Cardiac fibroblast (primary cell): Measurements from ENCODE around the gene HSD11B1.

Source experiments
- DNase-seq, 2 donors: peaks; one replicate each; pipeline versions ENCODE4 v3.0.0 to v3.0.0-alpha.2; 2010; ENCODE audit warnings: low read depth in 2 of 2
- H3K4me3 ChIP-seq, 2 donors: replicated peaks in 1 of 2; 1 replicate in 1 of 2; 2 replicates in 1 of 2; pipeline ENCODE4 v1.5.1; 2011; ENCODE audit warnings: low read depth in 2 of 2, low read length in 2 of 2, mild to moderate bottlenecking in 2 of 2, moderate library complexity in 1 of 2
- TF ChIP-seq, protein P1 (sequence below): IDR thresholded peaks from one replicate; pipeline ENCODE4 v1.5.1; 2011; ENCODE audit warnings: low read depth, mild to moderate bottlenecking, low read length, inconsistent platforms

Gene HSD11B1

DNA sequence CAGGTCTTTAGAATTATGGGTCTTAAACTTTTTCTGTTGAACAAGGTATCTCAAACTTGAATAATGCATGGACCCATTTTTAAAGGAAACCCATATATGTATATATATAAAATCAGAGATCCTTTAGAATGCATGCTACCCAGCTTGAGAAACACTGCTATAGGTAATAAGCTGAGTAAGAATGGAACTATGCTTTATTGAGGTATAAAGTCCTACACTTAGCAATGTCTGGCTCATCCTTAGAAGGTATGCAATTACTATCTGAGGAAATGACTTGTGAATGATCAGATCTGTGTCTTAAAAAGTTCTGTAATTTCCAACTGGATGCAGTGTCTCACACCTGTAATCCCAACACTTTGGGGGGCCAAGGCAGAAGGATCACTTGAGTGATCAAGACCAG lies 62.5 kb downstream of the HSD11B1 start:
- TF ChIP-seq, protein P1, sequence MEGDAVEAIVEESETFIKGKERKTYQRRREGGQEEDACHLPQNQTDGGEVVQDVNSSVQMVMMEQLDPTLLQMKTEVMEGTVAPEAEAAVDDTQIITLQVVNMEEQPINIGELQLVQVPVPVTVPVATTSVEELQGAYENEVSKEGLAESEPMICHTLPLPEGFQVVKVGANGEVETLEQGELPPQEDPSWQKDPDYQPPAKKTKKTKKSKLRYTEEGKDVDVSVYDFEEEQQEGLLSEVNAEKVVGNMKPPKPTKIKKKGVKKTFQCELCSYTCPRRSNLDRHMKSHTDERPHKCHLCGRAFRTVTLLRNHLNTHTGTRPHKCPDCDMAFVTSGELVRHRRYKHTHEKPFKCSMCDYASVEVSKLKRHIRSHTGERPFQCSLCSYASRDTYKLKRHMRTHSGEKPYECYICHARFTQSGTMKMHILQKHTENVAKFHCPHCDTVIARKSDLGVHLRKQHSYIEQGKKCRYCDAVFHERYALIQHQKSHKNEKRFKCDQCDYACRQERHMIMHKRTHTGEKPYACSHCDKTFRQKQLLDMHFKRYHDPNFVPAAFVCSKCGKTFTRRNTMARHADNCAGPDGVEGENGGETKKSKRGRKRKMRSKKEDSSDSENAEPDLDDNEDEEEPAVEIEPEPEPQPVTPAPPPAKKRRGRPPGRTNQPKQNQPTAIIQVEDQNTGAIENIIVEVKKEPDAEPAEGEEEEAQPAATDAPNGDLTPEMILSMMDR = no peak
- no peak for DNase-seq
- H3K4me3 ChIP-seq = no peak overlapping the region

GRCh38 chr1:209767706-209768105 lies 63.1 kb downstream of the HSD11B1 start:
- no peak for DNase-seq
- TF ChIP-seq, protein P1 = no peak
- no peak overlapping the region for H3K4me3 ChIP-seq

DNA sequence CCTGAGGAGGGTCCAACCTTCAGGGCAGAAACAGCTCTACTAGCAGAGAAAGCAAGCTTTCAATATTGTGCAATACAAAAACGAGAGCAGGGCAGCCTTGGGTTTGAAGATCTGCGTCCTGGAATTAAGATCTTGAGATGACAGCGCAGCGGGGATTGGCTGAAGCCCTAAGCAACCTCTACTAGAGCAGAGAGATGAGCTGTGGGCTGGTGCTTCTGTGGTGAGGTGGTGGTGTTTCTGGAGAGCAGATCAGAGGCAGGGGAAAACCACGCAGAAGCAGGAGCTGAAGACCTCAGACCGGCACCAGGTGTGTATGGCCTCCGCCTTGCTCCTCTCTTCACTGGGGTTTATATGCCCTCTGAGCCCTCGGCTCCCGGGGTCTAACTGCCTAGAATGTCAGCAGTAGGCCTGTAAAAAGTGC lies 63.7 kb downstream of the HSD11B1 start:
- DNase-seq = no peak
- TF ChIP-seq, protein P1 = no peak
- no peak overlapping the region for H3K4me3 ChIP-seq

DNA sequence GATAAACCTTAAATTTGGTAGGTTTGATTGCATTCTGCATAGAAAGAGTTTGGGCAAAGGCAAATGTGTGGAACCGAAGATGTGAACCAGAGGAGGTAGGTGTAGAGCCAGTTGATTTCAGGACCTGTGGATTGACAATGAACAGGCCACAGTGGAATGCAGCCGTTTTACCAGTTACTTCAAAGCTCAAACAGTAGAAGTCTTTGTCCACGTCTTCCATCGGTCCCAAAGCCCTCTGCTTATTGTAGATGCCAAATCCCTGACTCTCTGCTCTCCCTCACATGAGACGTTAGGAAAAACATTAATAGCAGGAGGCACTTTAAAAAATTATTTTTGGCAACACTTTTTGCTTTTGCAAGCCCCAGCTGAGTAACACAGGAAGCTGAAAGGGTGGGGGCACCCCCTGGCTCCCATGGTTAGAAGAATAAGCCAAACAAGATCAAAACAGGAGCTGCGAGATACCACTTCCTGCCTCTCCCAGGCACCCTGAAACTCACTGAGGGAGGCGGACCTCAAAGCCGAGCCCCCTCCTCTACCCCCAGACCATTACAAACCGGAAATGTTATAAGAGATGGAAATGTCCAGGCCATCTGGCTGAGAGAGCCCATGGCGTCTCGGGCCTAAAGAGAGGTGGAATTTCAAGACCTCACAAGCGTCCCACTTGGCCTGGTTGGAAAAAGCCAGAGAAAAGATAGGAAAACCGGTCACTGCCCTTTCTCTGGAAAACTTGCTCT lies 64.7 kb downstream of the HSD11B1 start:
- TF ChIP-seq, protein P1 = no peak
- no peak overlapping the region for H3K4me3 ChIP-seq
- peak; percentile 94 to 95 for DNase-seq

- H3K4me3 ChIP-seq = no peak overlapping the region
- TF ChIP-seq, protein P1 = no peak
- peak; percentile 35 to 53 for DNase-seq
Observed at GRCh38 chr1:209769971-209770370, 65.3 kb downstream of the HSD11B1 start.

DNA sequence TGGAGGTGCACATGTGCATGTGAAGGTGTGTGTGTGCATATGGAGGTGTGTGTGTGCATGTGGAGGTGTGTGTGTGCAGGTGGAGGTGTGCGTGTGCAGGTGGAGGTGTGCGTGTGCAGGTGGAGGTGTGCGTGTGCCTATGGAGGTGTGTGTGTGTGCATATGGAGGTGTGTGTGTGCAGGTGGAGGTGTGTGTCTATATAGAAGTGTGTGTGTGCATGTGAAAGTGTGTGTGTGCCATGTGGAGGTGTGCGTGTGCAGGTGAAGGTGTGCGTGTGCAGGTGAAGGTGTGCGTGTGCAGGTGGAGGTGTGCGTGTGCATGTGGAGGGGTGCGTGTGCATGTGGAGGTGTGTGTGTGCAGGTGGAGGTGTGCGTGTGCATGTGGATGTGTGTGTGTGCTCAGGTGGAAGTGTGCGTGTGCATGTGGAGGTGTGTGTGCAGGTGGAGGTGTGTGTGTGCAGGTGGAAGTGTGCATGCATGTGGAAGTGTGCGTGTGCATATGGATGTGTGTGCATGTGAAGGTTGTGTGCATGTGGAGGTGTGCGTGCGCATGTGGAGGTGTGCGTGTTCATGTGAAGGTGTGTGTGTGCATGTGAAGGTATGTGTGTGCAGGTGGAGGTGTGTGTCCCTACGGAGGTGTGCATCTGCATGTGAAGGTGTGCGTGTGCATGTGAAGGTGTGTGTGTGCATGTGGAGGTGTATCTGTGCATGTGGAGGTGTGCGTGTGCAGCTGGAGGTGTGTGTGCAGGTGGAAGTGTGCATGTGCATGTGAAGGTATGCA lies 66.2 kb downstream of the HSD11B1 start:
- H3K4me3 ChIP-seq = no peak overlapping the region
- TF ChIP-seq, protein P1 = no peak
- DNase-seq = no peak
